Colonic mucosa (tissue), 4 donors: ENCODE results near the gene PCMT1. TPM values are rescaled to one million over a fixed set of nuclear protein-coding genes. Genes with fewer than 3 reads are reported as not detected.

Experiments used
- DNase-seq: peaks from one replicate; pipeline ENCODE4 v3.0.0-alpha.2; 2020
- H3K27ac ChIP-seq: fragments of 200-600 bp; one replicate; pipeline ENCODE4 v1.8.0; 2021
- H3K27me3 ChIP-seq: fragments of 200-600 bp; one replicate; pipeline ENCODE4 v1.8.0; 2021
- H3K36me3 ChIP-seq: fragments of 200-600 bp; one replicate; pipeline ENCODE4 v1.8.0; 2021
- H3K4me1 ChIP-seq: fragments of 200-600 bp; one replicate; pipeline ENCODE4 v1.8.0; 2021; ENCODE audit warnings: mild to moderate bottlenecking
- H3K4me3 ChIP-seq: fragments of 200-600 bp; one replicate; pipeline ENCODE4 v1.8.0; 2021
- H3K9ac ChIP-seq, 2 donors: one replicate each; pipeline ENCODE4 v1.7.0; 2013; ENCODE audit warnings: control low read depth in 2 of 2, low read depth in 2 of 2, low read length in 2 of 2
- H3K9me3 ChIP-seq: fragments of 200-600 bp; one replicate; pipeline ENCODE4 v1.8.0; 2021
- CTCF ChIP-seq: fragments of 200-600 bp; IDR thresholded peaks from one replicate; pipeline ENCODE4 v1.8.0; 2022; ENCODE audit warnings: antibody characterized with exemption, mild to moderate bottlenecking
- intact Hi-C: fragments of 100-400 bp; cut with DNase I; formaldehyde crosslinking; loops from one replicate; pipeline ENCODE4 v1.14.1; 2022
- total RNA-seq, 2 donors: library from RNA; stranded (reverse); fragmentation: NEBNext Ultra II Directional in 1 of 2; extraction: Animal tissue kit (Norgen Biotek cat#: 25700) in 1 of 2; gene quantifications; one replicate each; pipeline ENCODE4 v1.2.1, GENCODE V29; 2021
- donor health status: healthy.
- donor health status: DM: no; HTN: no; CAD: no.
- donor health status: DM: no; HTN: no; CAD: no.

The PCMT1 gene
- total RNA-seq, 2 donors from 2014 or later: 65.5 to 74.0 TPM

GRCh38 chr6:149717255-149717587, 32.3 kb upstream of the PCMT1 start:
- TF ChIP-seq CTCF: no peak
- peak overlapping the region; percentile 89 to 99 for H3K9ac ChIP-seq
- H3K4me1 ChIP-seq: no peaks in the 10 kb centered on the region
- H3K27me3 ChIP-seq: no peaks in the 10 kb centered on the region
- H3K27ac ChIP-seq: peak overlapping the region; percentile 98
- no peaks in the 10 kb centered on the region for H3K9me3 ChIP-seq
- DNase-seq: no peak
- H3K36me3 ChIP-seq: no peaks in the 10 kb centered on the region
- peak overlapping the region; percentile 81 for H3K4me3 ChIP-seq
- intact Hi-C loops: loop anchor here (5.0 kb wide), 1 partner anchor 150 kb away; the partner anchor contains the start of gene GINM1

- Histone ChIP-seq H3K27me3 (no peaks in the 10 kb centered on the region), H3K9me3 (no peaks in the 10 kb centered on the region), H3K36me3 (no peaks in the 10 kb centered on the region), H3K4me3 (peak within 1 kb of the TSS; percentile 81), H3K4me1 (no peaks in the 10 kb centered on the region), H3K27ac (peak within 1 kb of the TSS; percentile 98), H3K9ac (peak within 1 kb of the TSS; percentile 89 to 99)
- intact Hi-C loops: loop anchor here (5.0 kb wide), 1 partner anchor 151 kb away; the partner anchor contains the start of gene GINM1
- no peak for TF ChIP-seq CTCF
- DNase-seq: peak; percentile 93
Measured at GRCh38 chr6:149717588-149718458, 31.7 kb upstream of the PCMT1 start, which contains the start of gene LATS1. TSS of gene LATS1 (minus strand) at chr6:149718101. CDS start at chr6:149702126, 15,975 bp downstream.

GRCh38 chr6:149719531-149719930, 30.0 kb upstream of the PCMT1 start:
- Histone ChIP-seq H3K36me3 (no peaks in the 10 kb centered on the region), H3K9me3 (no peaks in the 10 kb centered on the region), H3K4me3 (no peak overlapping the region), H3K9ac (no peak overlapping the region), H3K4me1 (no peaks in the 10 kb centered on the region), H3K27ac (no peak overlapping the region), H3K27me3 (no peaks in the 10 kb centered on the region)
- TF ChIP-seq CTCF: no peak
- no peak for DNase-seq
- intact Hi-C loops: loop anchor here (5.0 kb wide), 1 partner anchor 152 kb away; the partner anchor contains the start of gene GINM1

- DNase-seq: no peak
- no peak overlapping the region for H3K9ac ChIP-seq
- H3K27ac ChIP-seq: no peak overlapping the region
- H3K9me3 ChIP-seq: no peaks in the 10 kb centered on the region
- H3K27me3 ChIP-seq: no peaks in the 10 kb centered on the region
- no peaks in the 10 kb centered on the region for H3K4me1 ChIP-seq
- no peak for TF ChIP-seq CTCF
- intact Hi-C loops: loop anchor here (5.0 kb wide), 1 partner anchor 204 kb away; no protein-coding TSS in a partner anchor
- H3K36me3 ChIP-seq: no peaks in the 10 kb centered on the region
- no peak overlapping the region for H3K4me3 ChIP-seq
Measured at GRCh38 chr6:149723262-149723661, 26.3 kb upstream of the PCMT1 start.

GRCh38 chr6:149723771-149724417, 25.6 kb upstream of the PCMT1 start:
- no peak overlapping the region for H3K4me3 ChIP-seq
- H3K4me1 ChIP-seq: no peaks in the 10 kb centered on the region
- no peak overlapping the region for H3K9ac ChIP-seq
- H3K36me3 ChIP-seq: no peaks in the 10 kb centered on the region
- no peaks in the 10 kb centered on the region for H3K27me3 ChIP-seq
- TF ChIP-seq CTCF: peak; percentile 75
- no peak overlapping the region for H3K27ac ChIP-seq
- intact Hi-C loops: loop anchor here (5.0 kb wide), 1 partner anchor 203 kb away; no protein-coding TSS in a partner anchor
- DNase-seq: peak; percentile 53
- no peaks in the 10 kb centered on the region for H3K9me3 ChIP-seq
